Measurements from ENCODE around the gene C4orf50. TPM values are rescaled to one million over a fixed set of nuclear protein-coding genes. Genes with fewer than 3 reads are reported as not detected.

C4orf50 gene
- total RNA-seq, 4 donors from 2014 or later: 0.04 to 0.19 (median 0.04) TPM; not detected in 1

DNA sequence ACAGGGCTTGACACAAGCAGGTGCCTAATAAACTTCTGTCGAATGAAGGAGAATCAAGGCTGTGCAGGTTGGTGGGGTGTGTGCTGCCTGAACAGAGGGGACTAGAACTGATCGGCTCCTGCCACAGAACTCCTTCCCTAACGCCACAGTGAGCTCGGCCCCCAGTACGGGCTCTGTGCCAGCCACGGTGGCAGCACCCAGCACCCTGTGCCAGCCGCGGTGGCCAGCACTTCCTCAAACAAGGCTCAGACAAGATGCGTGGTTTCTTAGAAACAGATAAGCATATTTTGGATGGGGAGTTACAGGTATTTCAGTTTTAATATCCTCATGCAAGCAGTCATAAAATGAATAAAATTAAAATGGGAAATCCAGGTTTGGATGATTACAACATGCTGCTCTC is 26.0 kb upstream of the C4orf50 start:
- Histone ChIP-seq H3K36me3 (no peaks in the 10 kb centered on the region), H3K27ac (no peak overlapping the region), H3K27me3 (peaks cover 0 to 62% (median 0%) of the 10 kb centered on the region in 4 donors), H3K4me1 (no peaks in the 10 kb centered on the region), H3K4me3 (no peak overlapping the region), H3K9me3 (no peaks in the 10 kb centered on the region)
- DNase-seq: no peak
- intact Hi-C loops (cut with DNase I): no loop called here
- TF ChIP-seq CTCF (IDR thresholded peaks at IDR 0.05): no peak
- TF ChIP-seq POLR2A (IDR thresholded peaks at IDR 0.05): no peak
- 21 to 78% methylated on average over 2 to 5 of the region's 9 CpGs for WGBS, 2 donors

DNA sequence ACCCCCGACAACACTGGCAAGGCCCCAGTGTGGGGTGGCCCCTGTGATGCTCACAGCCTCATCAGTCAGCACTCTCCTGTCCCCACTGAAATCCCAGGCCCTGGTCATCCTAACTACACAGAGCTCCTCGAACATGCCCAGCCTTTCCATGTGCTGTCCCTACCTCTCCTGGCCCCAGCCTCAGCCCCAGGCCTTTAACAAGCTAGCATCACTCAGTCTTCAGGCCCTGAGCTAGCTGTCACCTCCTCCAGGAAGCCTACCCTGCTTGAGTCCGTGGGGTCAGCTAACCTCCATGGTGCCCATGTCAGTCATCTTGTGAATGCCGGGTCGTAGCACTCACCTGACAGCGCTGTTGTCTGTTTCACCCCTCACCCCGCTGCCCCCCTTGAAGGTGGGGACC is 25.6 kb upstream of the C4orf50 start:
- intact Hi-C loops (cut with DNase I): no loop called here
- no peak for TF ChIP-seq CTCF (IDR thresholded peaks at IDR 0.05)
- TF ChIP-seq POLR2A (IDR thresholded peaks at IDR 0.05): no peak
- Histone ChIP-seq H3K27me3 (peaks cover 0 to 65% (median 0%) of the 10 kb centered on the region in 4 donors), H3K36me3 (no peaks in the 10 kb centered on the region), H3K27ac (no peak overlapping the region), H3K4me3 (no peak overlapping the region), H3K4me1 (no peaks in the 10 kb centered on the region), H3K9me3 (no peaks in the 10 kb centered on the region)
- WGBS, 2 donors: 73 to 85% methylated on average over 4 to 7 of the region's 7 CpGs
- no peak for DNase-seq

GRCh38 chr4:6043188-6043587 is 25.0 kb upstream of the C4orf50 start:
- no peak for TF ChIP-seq POLR2A (IDR thresholded peaks at IDR 0.05)
- no peak for TF ChIP-seq CTCF (IDR thresholded peaks at IDR 0.05)
- peaks cover 0 to 65% (median 0%) of the 10 kb centered on the region in 4 donors for H3K27me3 ChIP-seq
- H3K9me3 ChIP-seq: no peaks in the 10 kb centered on the region
- 66 to 67% methylated on average over 10 to 13 of the region's 13 CpGs for WGBS, 2 donors
- H3K4me1 ChIP-seq: no peaks in the 10 kb centered on the region
- DNase-seq: no peak
- no peak overlapping the region for H3K4me3 ChIP-seq
- no peak overlapping the region for H3K27ac ChIP-seq
- intact Hi-C loops (cut with DNase I): no loop called here
- H3K36me3 ChIP-seq: no peaks in the 10 kb centered on the region

- no peak for TF ChIP-seq POLR2A (IDR thresholded peaks at IDR 0.05)
- no peak for TF ChIP-seq CTCF (IDR thresholded peaks at IDR 0.05)
- WGBS, 2 donors: 74 to 84% methylated on average over 9 to 14 of the region's 21 CpGs
- DNase-seq: no peak
- H3K4me3 ChIP-seq: no peak overlapping the region
- no peak overlapping the region for H3K27ac ChIP-seq
- no peaks in the 10 kb centered on the region for H3K4me1 ChIP-seq
- peaks cover 0 to 65% (median 0%) of the 10 kb centered on the region in 4 donors for H3K27me3 ChIP-seq
- intact Hi-C loops (cut with DNase I): no loop called here
- H3K36me3 ChIP-seq: no peaks in the 10 kb centered on the region
- no peaks in the 10 kb centered on the region for H3K9me3 ChIP-seq
Observed at GRCh38 chr4:6042293-6043063, 24.2 kb upstream of the C4orf50 start.

DNA sequence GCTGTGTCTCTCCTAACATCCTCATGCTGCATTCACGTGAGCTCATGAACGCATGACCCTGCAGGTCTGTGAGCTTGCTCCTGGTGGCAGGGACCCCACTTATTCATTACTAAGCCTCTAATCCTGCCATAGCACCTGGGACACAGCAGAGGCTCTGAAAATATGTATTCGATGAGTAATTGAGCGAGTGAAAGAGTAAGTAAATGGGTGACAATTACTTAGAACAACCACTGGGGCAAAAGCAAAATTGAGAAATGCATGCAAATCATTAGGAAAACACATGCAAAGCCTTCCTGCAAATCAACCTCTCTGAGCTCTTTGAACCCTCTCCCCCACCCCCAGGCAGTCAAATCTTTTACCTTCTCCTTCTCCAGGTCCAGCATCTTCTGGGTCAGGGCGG is 23.6 kb upstream of the C4orf50 start:
- intact Hi-C loops (cut with DNase I): no loop called here
- H3K27me3 ChIP-seq: peaks cover 0 to 61% (median 0%) of the 10 kb centered on the region in 4 donors

More for the DNA sequence above, 23.6 kb upstream of the C4orf50 start:
- no peaks in the 10 kb centered on the region for H3K9me3 ChIP-seq
- no peaks in the 10 kb centered on the region for H3K36me3 ChIP-seq
- WGBS, 2 donors: 74 to 78% methylated on average over 3 to 5 of the region's 5 CpGs
- no peak overlapping the region for H3K4me3 ChIP-seq
- no peak for DNase-seq
- no peaks in the 10 kb centered on the region for H3K4me1 ChIP-seq
- H3K27ac ChIP-seq: no peak overlapping the region
- TF ChIP-seq POLR2A (IDR thresholded peaks at IDR 0.05) (no peak), CTCF (IDR thresholded peaks at IDR 0.05) (no peak)
